Fibroblast of lung (primary cell): ENCODE measurements around the gene KRTAP5-3.
"Not testable (repeated sequence)": the region's sequence is repeated elsewhere in the genome, so short reads cannot be mapped to it uniquely, and the experiment has no call there.

Source experiments
- CTCF ChIP-seq, 2 donors: IDR thresholded peaks in 1 of 2; conservative IDR thresholded peaks in 1 of 2; 1 replicate in 1 of 2; 2 replicates in 1 of 2; pipeline ENCODE4 v1.5.1; 2011 to 2012; ENCODE audit warnings: low read length in 2 of 2, control low read depth in 1 of 2, inconsistent platforms in 1 of 2, low read depth in 1 of 2, mild to moderate bottlenecking in 1 of 2
- EZH2 ChIP-seq: IDR thresholded peaks from 2 replicates; pipeline ENCODE4 v1.5.1; 2012; ENCODE audit warnings: low read length, control low read depth, mild to moderate bottlenecking; ENCODE audit errors: missing control alignments

GRCh38 chr11:1607156-1607845 is 962 bp downstream of the KRTAP5-3 start:
- not testable (repeated sequence) for TF ChIP-seq CTCF (conservative IDR thresholded peaks at IDR 0.05 in 1 of 2, IDR thresholded peaks at IDR 0.05 in 1 of 2; ENCODE audit: low read depth in 1 of 2, low read length in 2 of 2); EZH2
